Embryonic facial prominence (tissue), 1 donor: Measurements from ENCODE around the gene VPS13D.

Experiments used
- DNase-seq: peaks from one replicate; pipeline ENCODE4 v3.0.0-alpha.2; 2016; ENCODE audit errors: extremely low spot score

Gene VPS13D

GRCh38 chr1:12488666-12489354 lies 259.0 kb downstream of the VPS13D start:
- no peak for DNase-seq

- DNase-seq: no peak
These were observed 260.8 kb downstream of the VPS13D start for GRCh38 chr1:12490532-12491142.

GRCh38 chr1:12491656-12492055 lies 261.8 kb downstream of the VPS13D start:
- no peak for DNase-seq

- DNase-seq: no peak
These were observed 265.9 kb downstream of the VPS13D start for GRCh38 chr1:12495725-12496124.

GRCh38 chr1:12496154-12496961 lies 266.5 kb downstream of the VPS13D start:
- no peak for DNase-seq

- DNase-seq: no peak
These were observed 269.9 kb downstream of the VPS13D start for GRCh38 chr1:12499539-12500240.

GRCh38 chr1:12501661-12502060 lies 271.8 kb downstream of the VPS13D start:
- no peak for DNase-seq

- no peak for DNase-seq
These were observed 272.7 kb downstream of the VPS13D start for GRCh38 chr1:12502336-12503109.

- DNase-seq: no peak
These were observed 273.9 kb downstream of the VPS13D start for GRCh38 chr1:12503709-12504108.

GRCh38 chr1:12504601-12505000 lies 274.8 kb downstream of the VPS13D start:
- no peak for DNase-seq

GRCh38 chr1:12505231-12505630 lies 275.4 kb downstream of the VPS13D start:
- no peak for DNase-seq

- no peak for DNase-seq
These were observed 275.9 kb downstream of the VPS13D start for GRCh38 chr1:12505639-12506280.

GRCh38 chr1:12506281-12507280 lies 276.8 kb downstream of the VPS13D start:
- DNase-seq: no peak

GRCh38 chr1:12507631-12508030 lies 277.8 kb downstream of the VPS13D start:
- DNase-seq: no peak

- no peak for DNase-seq
These were observed 279.0 kb downstream of the VPS13D start for GRCh38 chr1:12508849-12509248.

GRCh38 chr1:12511128-12511484 lies 281.3 kb downstream of the VPS13D start:
- DNase-seq: no peak

- no peak for DNase-seq
These were observed 282.0 kb downstream of the VPS13D start for GRCh38 chr1:12511516-12512468.

- DNase-seq: no peak
These were observed 283.4 kb downstream of the VPS13D start for GRCh38 chr1:12513181-12513580.

- DNase-seq: no peak
These were observed 284.8 kb downstream of the VPS13D start for GRCh38 chr1:12514590-12514989.
